OCI-LY7 (cell line): Measurements from ENCODE around the gene OSBPL3. TPM values are rescaled to one million over a fixed set of nuclear protein-coding genes. Genes with fewer than 3 reads are reported as not detected.

Source experiments
- BruUV-seq: library from RNA; stranded (reverse); fragments of 400-500 nt; replicated peaks from 2 replicates; lab custom pipeline; 2021; lab: Mats Ljungman, UMichigan
- CTCF ChIA-PET: fragments of 300-600 bp; sonication (Branson Sonifier 250); formaldehyde crosslinking; loops from one replicate; lab custom pipeline; 2022; ENCODE audit warnings: antibody characterized with exemption; ENCODE audit not compliant: unreplicated experiment; lab: Charles Lee
- POLR2A ChIA-PET: fragments of 300-600 bp; sonication (Branson Sonifier 250); formaldehyde crosslinking; loops from one replicate; lab custom pipeline; 2022; ENCODE audit warnings: antibody characterized with exemption; lab: Charles Lee
- DNase-seq: peaks from one replicate; pipeline ENCODE4 v3.0.0-alpha.2; 2015; ENCODE audit warnings: low spot score
- H2AFZ ChIP-seq: fragments of 200-600 bp; sonication (generic), shearing (Covaris generic); 2 replicates; pipeline ENCODE4 v1.6.1; 2014; ENCODE audit warnings: mild to moderate bottlenecking, antibody characterized with exemption, low read length, moderate library complexity
- H3K27ac ChIP-seq: fragments of 200-600 bp; sonication (generic); 2 replicates; pipeline ENCODE4 v1.5.1; 2014; ENCODE audit warnings: mixed run types, low read depth, mild to moderate bottlenecking, moderate library complexity, low read length, inconsistent platforms; ENCODE audit not compliant: poor library complexity, severe bottlenecking
- H3K36me3 ChIP-seq: fragments of 200-600 bp; sonication (generic); 2 replicates; pipeline ENCODE4 v1.6.1; 2014; ENCODE audit warnings: mild to moderate bottlenecking, antibody characterized with exemption, low read length, moderate library complexity, mixed read lengths; ENCODE audit not compliant: insufficient read depth
- H3K4me1 ChIP-seq: fragments of 200-600 bp; sonication (generic); 2 replicates; pipeline ENCODE4 v1.5.1; 2014; ENCODE audit warnings: mild to moderate bottlenecking, low read length; ENCODE audit not compliant: insufficient read depth, poor library complexity, severe bottlenecking
- H3K4me2 ChIP-seq: fragments of 200-600 bp; sonication (generic); 2 replicates; pipeline ENCODE4 v1.6.1; 2014; ENCODE audit warnings: mild to moderate bottlenecking, low read length
- H3K4me3 ChIP-seq: fragments of 200-600 bp; sonication (generic); 2 replicates; pipeline ENCODE4 v1.5.1; 2014; ENCODE audit warnings: mild to moderate bottlenecking, low read depth, low read length; ENCODE audit not compliant: poor library complexity, severe bottlenecking
- H3K79me2 ChIP-seq: fragments of 200-600 bp; sonication (generic); 2 replicates; pipeline ENCODE4 v1.6.1; 2016; ENCODE audit warnings: low read depth, mild to moderate bottlenecking, low read length, moderate library complexity, mixed read lengths; ENCODE audit not compliant: insufficient read depth
- H3K9me2 ChIP-seq: fragments of 200-600 bp; sonication (generic); 2 replicates; pipeline ENCODE4 v1.6.1; 2016; ENCODE audit warnings: mild to moderate bottlenecking, low read length, mixed read lengths; ENCODE audit not compliant: insufficient read depth
- H3K9me3 ChIP-seq: fragments of 200-600 bp; sonication (generic); 2 replicates; pipeline ENCODE4 v1.6.1; 2014; ENCODE audit warnings: mild to moderate bottlenecking, mixed run types, low read length, mixed read lengths
- H4K20me1 ChIP-seq: fragments of 200-600 bp; sonication (generic); 2 replicates; pipeline ENCODE4 v1.6.1; 2014; ENCODE audit warnings: mild to moderate bottlenecking, antibody characterized with exemption, low read length, moderate library complexity, mixed read lengths; ENCODE audit not compliant: insufficient read depth
- EZH2phosphoT487 ChIP-seq: fragments of 200-600 bp; sonication (generic); IDR thresholded peaks from 2 replicates; pipeline ENCODE4 v1.6.1; 2018; ENCODE audit warnings: low read depth, borderline replicate concordance, mild to moderate bottlenecking, mixed run types, antibody characterized with exemption, low read length, moderate library complexity, mixed read lengths
- intact Hi-C: fragments of 100-400 bp; cut with micrococcal nuclease; formaldehyde crosslinking; loops from one replicate; pipeline ENCODE4 v1.10.0; 2022; ENCODE audit not compliant: unreplicated experiment
- total RNA-seq, 2 experiments: library from RNA; depleted of rRNA in 1 of 2; stranded (reverse); fragments of >200 nt in 1 of 2; shearing (Covaris generic) in 1 of 2; gene quantifications; 2 replicates each; pipeline ENCODE4 v1.2.3, GENCODE V29; 2014 to 2022
- TF ChIP-seq, protein P1 (sequence below): fragments of 200-600 bp; sonication (generic); conservative IDR thresholded peaks from 2 replicates; pipeline ENCODE4 v1.5.1; 2014; ENCODE audit warnings: mild to moderate bottlenecking, antibody characterized with exemption, low read length, moderate library complexity, mixed read lengths

Gene OSBPL3
- total RNA-seq, 2 experiments from 2014 or later: 28.7 to 79.9 TPM

DNA sequence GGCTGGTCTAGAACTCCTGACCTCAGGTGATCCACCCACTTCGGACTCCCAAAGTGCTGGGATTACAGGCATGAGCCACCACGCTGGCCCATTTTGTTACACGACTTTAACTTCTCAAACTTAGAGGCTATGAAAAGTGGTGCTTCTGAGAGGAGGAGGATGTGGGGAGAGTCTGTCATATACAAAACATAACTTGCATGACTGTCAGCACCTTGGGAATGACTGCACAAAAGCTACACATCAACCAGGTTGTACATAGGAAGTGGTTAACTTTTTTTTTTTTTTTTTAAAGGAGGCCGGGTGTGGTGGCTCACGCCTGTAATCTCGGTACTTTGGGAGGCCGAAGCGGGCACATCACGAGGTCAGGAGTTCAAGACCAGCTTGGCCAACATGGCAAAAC is 179.3 kb downstream of the OSBPL3 start:
- no peak for DNase-seq
- Histone ChIP-seq H3K9me2 (no peaks in the 10 kb centered on the region), H3K4me3 (no peak overlapping the region), H3K4me2 (no peak overlapping the region), H3K9me3 (no peaks in the 10 kb centered on the region), H3K36me3 (peaks cover 96% of the 10 kb centered on the region), H3K27ac (no peak overlapping the region), H3K79me2 (no peaks in the 10 kb centered on the region), H2AFZ (no peak overlapping the region), H4K20me1 (no peaks in the 10 kb centered on the region), H3K4me1 (no peaks in the 10 kb centered on the region)
- ChIA-PET POLR2A (interaction anchor here (0.6 kb wide), 2 partner anchors 19 to 324 kb away, joined by 3 read pairs; no protein-coding TSS in a partner anchor), CTCF (no interaction called here)
- intact Hi-C loops: no loop called here
- no peak for TF ChIP-seq EZH2phosphoT487
- TF ChIP-seq, protein P1, sequence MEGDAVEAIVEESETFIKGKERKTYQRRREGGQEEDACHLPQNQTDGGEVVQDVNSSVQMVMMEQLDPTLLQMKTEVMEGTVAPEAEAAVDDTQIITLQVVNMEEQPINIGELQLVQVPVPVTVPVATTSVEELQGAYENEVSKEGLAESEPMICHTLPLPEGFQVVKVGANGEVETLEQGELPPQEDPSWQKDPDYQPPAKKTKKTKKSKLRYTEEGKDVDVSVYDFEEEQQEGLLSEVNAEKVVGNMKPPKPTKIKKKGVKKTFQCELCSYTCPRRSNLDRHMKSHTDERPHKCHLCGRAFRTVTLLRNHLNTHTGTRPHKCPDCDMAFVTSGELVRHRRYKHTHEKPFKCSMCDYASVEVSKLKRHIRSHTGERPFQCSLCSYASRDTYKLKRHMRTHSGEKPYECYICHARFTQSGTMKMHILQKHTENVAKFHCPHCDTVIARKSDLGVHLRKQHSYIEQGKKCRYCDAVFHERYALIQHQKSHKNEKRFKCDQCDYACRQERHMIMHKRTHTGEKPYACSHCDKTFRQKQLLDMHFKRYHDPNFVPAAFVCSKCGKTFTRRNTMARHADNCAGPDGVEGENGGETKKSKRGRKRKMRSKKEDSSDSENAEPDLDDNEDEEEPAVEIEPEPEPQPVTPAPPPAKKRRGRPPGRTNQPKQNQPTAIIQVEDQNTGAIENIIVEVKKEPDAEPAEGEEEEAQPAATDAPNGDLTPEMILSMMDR: no peak
- no TSS peak for BruUV-seq

- intact Hi-C loops: no loop called here
These were observed 179.9 kb downstream of the OSBPL3 start for GRCh38 chr7:24800073-24800472.

GRCh38 chr7:24799506-24799905 is 180.5 kb downstream of the OSBPL3 start:
- H3K4me1 ChIP-seq: peaks cover 3% of the 10 kb centered on the region
- no peak overlapping the region for H2AFZ ChIP-seq
- CTCF ChIA-PET: no interaction called here
- no peak overlapping the region for H3K27ac ChIP-seq
- H3K36me3 ChIP-seq: peaks cover 85% of the 10 kb centered on the region
- TF ChIP-seq, protein P1: no peak
- TF ChIP-seq EZH2phosphoT487: no peak
- TSS peak; percentile 32 for BruUV-seq
- DNase-seq: no peak
- H3K9me2 ChIP-seq: no peaks in the 10 kb centered on the region
- H3K4me3 ChIP-seq: no peak overlapping the region
- H3K4me2 ChIP-seq: no peak overlapping the region
- no peaks in the 10 kb centered on the region for H4K20me1 ChIP-seq
- no peaks in the 10 kb centered on the region for H3K9me3 ChIP-seq
- no peaks in the 10 kb centered on the region for H3K79me2 ChIP-seq
- POLR2A ChIA-PET: interaction anchor here (1.0 kb wide), 1 partner anchor 228 kb away, joined by 4 read pairs; no protein-coding TSS in a partner anchor
- intact Hi-C loops: loop anchor here (10.0 kb wide), 1 partner anchor 225 kb away; the partner anchor contains the start of gene PALS2

More at GRCh38 chr7:24800073-24800472, 179.9 kb downstream of the OSBPL3 start:
- Histone ChIP-seq H3K9me2 (no peaks in the 10 kb centered on the region), H3K79me2 (no peaks in the 10 kb centered on the region), H2AFZ (no peak overlapping the region), H3K9me3 (no peaks in the 10 kb centered on the region), H3K4me2 (no peak overlapping the region), H4K20me1 (no peaks in the 10 kb centered on the region), H3K4me3 (no peak overlapping the region), H3K36me3 (peaks cover 90% of the 10 kb centered on the region), H3K4me1 (no peaks in the 10 kb centered on the region), H3K27ac (no peak overlapping the region)
- no TSS peak for BruUV-seq
- POLR2A ChIA-PET: interaction anchor here (0.6 to 1.0 kb wide), 2 partner anchors 20 to 229 kb away, joined by 3 to 4 read pairs; no protein-coding TSS in a partner anchor
- no peak for TF ChIP-seq EZH2phosphoT487
- TF ChIP-seq, protein P1: no peak
- CTCF ChIA-PET: no interaction called here
- no peak for DNase-seq
